SK-N-SH treated with all-trans-retinoic acid at 6 μM for 48 hours (cell line): ENCODE measurements around the gene CAP1.

Experiments
- ATAC-seq: fragments of 200-7000 bp; cut with Tn5 transposase; 3 replicates; pipeline ENCODE4 v1.9.1; 2020; ENCODE audit warnings: mild to moderate bottlenecking, moderate library complexity
- ARNTL ChIP-seq: fragments of 450-650 bp; formaldehyde crosslinking; IDR thresholded peaks from 2 replicates; pipeline ENCODE4 v1.5.0; 2020; ENCODE audit warnings: low read depth, mild to moderate bottlenecking, moderate library complexity, borderline replicate concordance
- BACH2 ChIP-seq: fragments of 250-450 bp; sonication (Bioruptor Pico); IDR thresholded peaks from 2 replicates; pipeline ENCODE4 v1.9.0; 2021; ENCODE audit warnings: mild to moderate bottlenecking, borderline replicate concordance
- CSDC2 ChIP-seq: fragments of 250-450 bp; sonication (Bioruptor Pico); IDR thresholded peaks from 2 replicates; pipeline ENCODE4 v1.5.0; 2020; ENCODE audit warnings: mild to moderate bottlenecking, moderate library complexity
- ESRRG ChIP-seq: fragments of 250-450 bp; sonication (Bioruptor Pico); IDR thresholded peaks from 2 replicates; pipeline ENCODE4 v1.6.1; 2021; ENCODE audit warnings: mild to moderate bottlenecking
- GLIS3 ChIP-seq: fragments of 250-450 bp; sonication (Bioruptor Pico); IDR thresholded peaks from 2 replicates; pipeline ENCODE4 v1.5.0; 2020; ENCODE audit warnings: mild to moderate bottlenecking, moderate library complexity
- ISL1 ChIP-seq: fragments of 250-450 bp; sonication (Bioruptor Pico); IDR thresholded peaks from 2 replicates; pipeline ENCODE4 v2.1.2; 2022; ENCODE audit warnings: mild to moderate bottlenecking, moderate library complexity
- OSR1 ChIP-seq: fragments of 250-450 bp; sonication (Bioruptor Pico); IDR thresholded peaks from 2 replicates; pipeline ENCODE4 v1.8.0; 2022; ENCODE audit warnings: moderate library complexity, mild to moderate bottlenecking, inconsistent platforms
- RARB ChIP-seq: fragments of 250-450 bp; sonication (Bioruptor Pico); IDR thresholded peaks from 2 replicates; pipeline ENCODE4 v1.8.0; 2021; ENCODE audit warnings: mild to moderate bottlenecking, moderate library complexity
- SNAI2 ChIP-seq: fragments of 250-450 bp; sonication (Bioruptor Pico); IDR thresholded peaks from 2 replicates; pipeline ENCODE4 v1.5.0; 2020; ENCODE audit warnings: mild to moderate bottlenecking, moderate library complexity
- TOX ChIP-seq: fragments of 250-450 bp; sonication (Bioruptor Pico); IDR thresholded peaks from 2 replicates; pipeline ENCODE4 v1.8.0; 2021; ENCODE audit warnings: mild to moderate bottlenecking, moderate library complexity, borderline replicate concordance
- TSHZ2 ChIP-seq: fragments of 250-450 bp; sonication (Bioruptor Pico); IDR thresholded peaks from 2 replicates; pipeline ENCODE4 v1.5.0; 2020; ENCODE audit warnings: mild to moderate bottlenecking, moderate library complexity
- ZC3H10 ChIP-seq: fragments of 250-450 bp; sonication (Bioruptor Pico); IDR thresholded peaks from 2 replicates; pipeline ENCODE4 v1.5.1; 2021; ENCODE audit warnings: mild to moderate bottlenecking, moderate library complexity
- ZFP3 ChIP-seq: fragments of 250-450 bp; sonication (Bioruptor Pico); IDR thresholded peaks from 2 replicates; pipeline ENCODE4 v1.5.0; 2020; ENCODE audit warnings: mild to moderate bottlenecking, moderate library complexity
- ZFP30 ChIP-seq: fragments of 450-650 bp; formaldehyde crosslinking; IDR thresholded peaks from 2 replicates; pipeline ENCODE4 v1.5.0; 2022; ENCODE audit warnings: mild to moderate bottlenecking, moderate library complexity
- ZNF565 ChIP-seq: fragments of 450-650 bp; formaldehyde crosslinking; conservative IDR thresholded peaks from 2 replicates; pipeline ENCODE4 v1.5.0; 2020; ENCODE audit warnings: low read depth, mild to moderate bottlenecking, moderate library complexity
- ZNF70 ChIP-seq: fragments of 450-650 bp; formaldehyde crosslinking; IDR thresholded peaks from 2 replicates; pipeline ENCODE4 v1.5.0; 2020; ENCODE audit warnings: mild to moderate bottlenecking, moderate library complexity
- TF ChIP-seq, protein P1 (sequence below): fragments of 250-450 bp; sonication (Bioruptor Pico); IDR thresholded peaks from 2 replicates; pipeline ENCODE4 v1.8.0; 2021; ENCODE audit warnings: low read depth, mild to moderate bottlenecking, moderate library complexity, borderline replicate concordance
- TF ChIP-seq, protein P2 (sequence below): fragments of 250-450 bp; sonication (Bioruptor Pico); IDR thresholded peaks from 2 replicates; pipeline ENCODE4 v1.5.1; 2020; ENCODE audit warnings: low read depth, mild to moderate bottlenecking, moderate library complexity
- TF ChIP-seq, protein P3 (sequence below): fragments of 250-450 bp; sonication (Bioruptor Pico); IDR thresholded peaks from 2 replicates; pipeline ENCODE4 v1.5.1; 2021; ENCODE audit warnings: mild to moderate bottlenecking, moderate library complexity

Gene CAP1

DNA sequence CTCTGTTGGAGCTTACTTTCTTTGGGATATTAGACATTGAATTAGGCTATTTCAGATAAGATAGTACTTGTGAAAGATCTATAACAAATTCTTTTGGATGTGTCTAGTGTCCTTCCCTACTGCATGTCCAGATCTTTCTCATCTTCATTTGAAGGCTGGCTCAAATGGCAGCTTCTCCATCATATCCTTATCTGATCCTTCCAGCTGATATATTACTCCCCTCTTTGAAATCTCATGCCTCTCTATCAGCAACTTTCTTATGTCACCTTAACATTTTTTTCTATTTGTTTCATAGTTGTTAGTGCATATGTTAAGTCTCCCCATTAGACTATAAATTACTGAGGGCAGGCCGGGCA is 17.5 kb downstream of the CAP1 start:
- no peak for ATAC-seq
- no peak for TF ChIP-seq ZC3H10 (CRISPR knock-in tag)

DNA sequence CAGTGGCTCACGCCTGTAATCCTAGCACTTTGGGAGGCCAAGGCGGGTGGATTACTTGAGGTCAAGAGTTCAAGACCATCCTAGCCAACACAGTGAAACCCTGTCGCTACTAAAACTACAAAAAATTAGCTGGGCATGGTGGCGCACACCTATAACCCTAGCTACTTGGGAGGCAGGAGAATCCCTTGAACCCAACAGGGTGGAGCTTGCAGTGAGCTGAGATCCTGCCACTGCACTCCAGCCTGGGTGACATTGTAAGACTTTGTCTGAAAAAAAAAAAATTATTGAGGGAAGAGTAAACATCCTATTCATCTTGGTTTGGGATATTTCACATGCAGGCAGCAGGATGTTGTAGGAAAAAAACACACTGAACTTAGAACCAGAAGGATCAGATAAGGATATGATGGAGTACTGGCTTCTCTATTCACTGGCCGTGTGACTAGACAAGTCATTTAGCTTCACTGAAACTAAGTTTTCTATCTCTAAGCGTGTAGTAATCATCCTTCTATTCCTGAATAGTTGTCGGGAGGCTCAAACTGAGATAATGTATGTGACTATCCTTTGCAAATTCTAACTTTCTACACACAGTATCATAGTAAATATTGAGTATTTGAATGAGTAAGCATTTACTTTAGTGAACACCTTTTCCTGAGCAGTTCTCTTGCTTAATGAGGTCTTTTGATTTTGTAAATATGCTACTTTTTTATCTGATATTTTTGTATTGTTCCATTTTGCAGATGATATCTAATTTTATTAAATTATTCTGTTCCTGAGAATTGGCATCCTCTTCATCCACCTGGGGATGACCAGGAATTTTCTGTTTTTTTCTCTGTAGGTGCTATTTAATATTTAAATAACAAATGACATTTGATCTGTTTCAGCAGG is 18.2 kb downstream of the CAP1 start:
- TF ChIP-seq GLIS3 = no peak
- TF ChIP-seq ZNF70 (CRISPR knock-in tag) = no peak
- TF ChIP-seq ISL1 = no peak
- no peak for TF ChIP-seq ZNF565
- TF ChIP-seq, protein P1, sequence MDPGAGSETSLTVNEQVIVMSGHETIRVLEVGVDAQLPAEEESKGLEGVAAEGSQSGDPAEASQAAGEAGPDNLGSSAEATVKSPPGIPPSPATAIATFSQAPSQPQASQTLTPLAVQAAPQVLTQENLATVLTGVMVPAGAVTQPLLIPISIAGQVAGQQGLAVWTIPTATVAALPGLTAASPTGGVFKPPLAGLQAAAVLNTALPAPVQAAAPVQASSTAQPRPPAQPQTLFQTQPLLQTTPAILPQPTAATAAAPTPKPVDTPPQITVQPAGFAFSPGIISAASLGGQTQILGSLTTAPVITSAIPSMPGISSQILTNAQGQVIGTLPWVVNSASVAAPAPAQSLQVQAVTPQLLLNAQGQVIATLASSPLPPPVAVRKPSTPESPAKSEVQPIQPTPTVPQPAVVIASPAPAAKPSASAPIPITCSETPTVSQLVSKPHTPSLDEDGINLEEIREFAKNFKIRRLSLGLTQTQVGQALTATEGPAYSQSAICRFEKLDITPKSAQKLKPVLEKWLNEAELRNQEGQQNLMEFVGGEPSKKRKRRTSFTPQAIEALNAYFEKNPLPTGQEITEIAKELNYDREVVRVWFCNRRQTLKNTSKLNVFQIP (CRISPR knock-in tag) = no peak
- no peak for TF ChIP-seq CSDC2 (CRISPR knock-in tag)
- TF ChIP-seq RARB (CRISPR knock-in tag) = no peak
- TF ChIP-seq TOX (CRISPR knock-in tag) = no peak
- no peak for TF ChIP-seq SNAI2 (CRISPR knock-in tag)
- TF ChIP-seq TSHZ2 (CRISPR knock-in tag) = no peak
- TF ChIP-seq ZFP3 = no peak
- TF ChIP-seq, all 23 proteins: peak for 0
- no peak for ATAC-seq

- ATAC-seq = no peak
- TF ChIP-seq ZFP3 (no peak), GLIS3 (no peak), ZC3H10 (CRISPR knock-in tag) (no peak), ARNTL (no peak), BACH2 (CRISPR knock-in tag) (no peak)
- TF ChIP-seq, protein P2, sequence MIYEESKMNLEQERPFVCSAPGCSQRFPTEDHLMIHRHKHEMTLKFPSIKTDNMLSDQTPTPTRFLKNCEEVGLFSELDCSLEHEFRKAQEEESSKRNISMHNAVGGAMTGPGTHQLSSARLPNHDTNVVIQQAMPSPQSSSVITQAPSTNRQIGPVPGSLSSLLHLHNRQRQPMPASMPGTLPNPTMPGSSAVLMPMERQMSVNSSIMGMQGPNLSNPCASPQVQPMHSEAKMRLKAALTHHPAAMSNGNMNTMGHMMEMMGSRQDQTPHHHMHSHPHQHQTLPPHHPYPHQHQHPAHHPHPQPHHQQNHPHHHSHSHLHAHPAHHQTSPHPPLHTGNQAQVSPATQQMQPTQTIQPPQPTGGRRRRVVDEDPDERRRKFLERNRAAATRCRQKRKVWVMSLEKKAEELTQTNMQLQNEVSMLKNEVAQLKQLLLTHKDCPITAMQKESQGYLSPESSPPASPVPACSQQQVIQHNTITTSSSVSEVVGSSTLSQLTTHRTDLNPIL (CRISPR knock-in tag) = no peak
These were observed 18.9 kb downstream of the CAP1 start for GRCh38 chr1:40059338-40059959.

DNA sequence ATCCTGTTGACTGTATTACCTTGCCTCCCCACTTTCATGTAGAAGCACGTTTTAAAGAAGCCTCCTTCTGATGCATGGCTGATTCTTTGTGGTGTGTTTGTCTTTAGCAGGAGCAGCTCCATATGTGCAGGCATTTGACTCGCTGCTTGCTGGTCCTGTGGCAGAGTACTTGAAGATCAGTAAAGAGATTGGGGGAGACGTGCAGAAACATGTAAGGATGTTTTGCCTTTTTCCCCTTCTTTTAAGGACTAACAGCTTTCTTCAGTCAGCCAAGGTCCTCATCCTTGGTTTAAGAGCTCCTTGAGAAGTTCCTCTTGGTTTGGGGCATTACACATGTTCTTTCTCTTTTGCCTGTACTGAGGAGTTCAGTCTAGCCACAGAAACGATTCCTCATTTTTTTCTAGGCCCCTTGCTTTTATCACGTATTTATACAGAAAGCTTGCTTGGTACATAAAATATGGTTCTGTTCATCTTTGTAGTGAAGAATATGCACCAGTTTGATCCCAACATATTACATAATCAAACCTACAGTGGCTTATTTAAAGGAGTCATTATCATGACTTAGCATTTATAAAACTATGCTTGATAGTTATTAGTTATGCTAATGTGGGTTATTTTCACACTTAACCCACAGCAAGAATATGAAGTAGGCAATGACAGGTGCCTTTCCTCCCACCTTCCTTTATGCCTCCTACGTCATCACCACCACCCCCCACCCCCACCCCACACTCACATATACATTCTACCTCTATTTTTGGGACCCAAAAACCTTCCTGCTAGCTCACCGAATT is 19.6 kb downstream of the CAP1 start:
- no peak for ATAC-seq
- TF ChIP-seq CSDC2 (CRISPR knock-in tag) (no peak), TOX (CRISPR knock-in tag) (no peak), SNAI2 (CRISPR knock-in tag) (no peak), ESRRG (CRISPR knock-in tag) (no peak), ZFP3 (no peak), OSR1 (CRISPR knock-in tag) (no peak), ZC3H10 (CRISPR knock-in tag) (no peak), ZFP30 (no peak)
- TF ChIP-seq, protein P3, sequence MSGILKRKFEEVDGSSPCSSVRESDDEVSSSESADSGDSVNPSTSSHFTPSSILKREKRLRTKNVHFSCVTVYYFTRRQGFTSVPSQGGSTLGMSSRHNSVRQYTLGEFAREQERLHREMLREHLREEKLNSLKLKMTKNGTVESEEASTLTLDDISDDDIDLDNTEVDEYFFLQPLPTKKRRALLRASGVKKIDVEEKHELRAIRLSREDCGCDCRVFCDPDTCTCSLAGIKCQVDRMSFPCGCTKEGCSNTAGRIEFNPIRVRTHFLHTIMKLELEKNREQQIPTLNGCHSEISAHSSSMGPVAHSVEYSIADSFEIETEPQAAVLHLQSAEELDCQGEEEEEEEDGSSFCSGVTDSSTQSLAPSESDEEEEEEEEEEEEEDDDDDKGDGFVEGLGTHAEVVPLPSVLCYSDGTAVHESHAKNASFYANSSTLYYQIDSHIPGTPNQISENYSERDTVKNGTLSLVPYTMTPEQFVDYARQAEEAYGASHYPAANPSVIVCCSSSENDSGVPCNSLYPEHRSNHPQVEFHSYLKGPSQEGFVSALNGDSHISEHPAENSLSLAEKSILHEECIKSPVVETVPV (CRISPR knock-in tag) = no peak
- TF ChIP-seq, protein P1 (CRISPR knock-in tag) = no peak
